ENCODE results near the gene SYPL1.

The SYPL1 gene

DNA sequence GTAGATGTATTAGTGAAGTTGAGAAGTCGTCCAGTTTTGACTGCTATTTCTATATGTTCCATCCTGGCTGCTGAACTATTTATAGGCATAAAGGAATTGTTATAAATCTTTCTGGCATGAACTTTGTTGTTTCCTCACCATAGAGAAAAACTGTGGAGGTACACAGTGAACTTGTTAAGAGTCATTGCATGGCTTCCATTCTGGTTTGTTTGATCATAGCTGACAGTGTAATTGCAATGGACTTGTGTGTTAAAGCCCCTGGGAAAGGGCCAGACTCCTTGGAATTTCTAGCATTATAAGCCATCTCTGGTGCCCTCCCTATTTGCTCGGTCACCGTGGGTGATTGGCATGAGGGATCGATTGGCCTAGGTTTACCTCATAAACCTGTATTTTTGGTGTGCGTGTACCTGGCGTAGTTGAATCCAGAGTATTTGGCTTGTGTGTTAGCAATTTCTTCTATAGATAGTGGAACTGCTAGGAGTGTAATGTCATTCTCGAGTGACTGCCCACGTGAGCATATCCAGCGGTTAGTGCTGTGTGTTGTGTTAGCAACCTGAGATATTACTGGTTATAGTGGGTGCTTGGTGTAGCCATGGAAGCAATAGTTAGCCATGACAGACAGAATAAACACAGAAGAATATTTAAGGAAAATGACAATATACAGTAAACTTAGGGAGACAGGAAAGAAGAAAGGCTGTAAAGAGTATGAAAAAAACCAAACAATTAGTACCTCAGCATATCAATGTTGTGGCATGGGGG is 5.9 kb upstream of the SYPL1 start:
- H3K4me3 ChIP-seq (ENCODE audit: low read depth, low read length): no peak overlapping the region
- H3K27ac ChIP-seq: no peak overlapping the region
- no peaks in the 10 kb centered on the region for H3K27me3 ChIP-seq (replicated peaks)
- TF ChIP-seq, protein P1, sequence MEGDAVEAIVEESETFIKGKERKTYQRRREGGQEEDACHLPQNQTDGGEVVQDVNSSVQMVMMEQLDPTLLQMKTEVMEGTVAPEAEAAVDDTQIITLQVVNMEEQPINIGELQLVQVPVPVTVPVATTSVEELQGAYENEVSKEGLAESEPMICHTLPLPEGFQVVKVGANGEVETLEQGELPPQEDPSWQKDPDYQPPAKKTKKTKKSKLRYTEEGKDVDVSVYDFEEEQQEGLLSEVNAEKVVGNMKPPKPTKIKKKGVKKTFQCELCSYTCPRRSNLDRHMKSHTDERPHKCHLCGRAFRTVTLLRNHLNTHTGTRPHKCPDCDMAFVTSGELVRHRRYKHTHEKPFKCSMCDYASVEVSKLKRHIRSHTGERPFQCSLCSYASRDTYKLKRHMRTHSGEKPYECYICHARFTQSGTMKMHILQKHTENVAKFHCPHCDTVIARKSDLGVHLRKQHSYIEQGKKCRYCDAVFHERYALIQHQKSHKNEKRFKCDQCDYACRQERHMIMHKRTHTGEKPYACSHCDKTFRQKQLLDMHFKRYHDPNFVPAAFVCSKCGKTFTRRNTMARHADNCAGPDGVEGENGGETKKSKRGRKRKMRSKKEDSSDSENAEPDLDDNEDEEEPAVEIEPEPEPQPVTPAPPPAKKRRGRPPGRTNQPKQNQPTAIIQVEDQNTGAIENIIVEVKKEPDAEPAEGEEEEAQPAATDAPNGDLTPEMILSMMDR (IDR thresholded peaks at IDR 0.05; ENCODE audit: low read depth, low read length, missing control alignments): no peak
- no peak for DNase-seq
- in situ Hi-C loops (cut with HindIII; ENCODE audit: low pct_ligation_motif_present, low sequenced_read_pairs): no loop called here
- H3K36me3 ChIP-seq (replicated peaks): no peaks in the 10 kb centered on the region

DNA sequence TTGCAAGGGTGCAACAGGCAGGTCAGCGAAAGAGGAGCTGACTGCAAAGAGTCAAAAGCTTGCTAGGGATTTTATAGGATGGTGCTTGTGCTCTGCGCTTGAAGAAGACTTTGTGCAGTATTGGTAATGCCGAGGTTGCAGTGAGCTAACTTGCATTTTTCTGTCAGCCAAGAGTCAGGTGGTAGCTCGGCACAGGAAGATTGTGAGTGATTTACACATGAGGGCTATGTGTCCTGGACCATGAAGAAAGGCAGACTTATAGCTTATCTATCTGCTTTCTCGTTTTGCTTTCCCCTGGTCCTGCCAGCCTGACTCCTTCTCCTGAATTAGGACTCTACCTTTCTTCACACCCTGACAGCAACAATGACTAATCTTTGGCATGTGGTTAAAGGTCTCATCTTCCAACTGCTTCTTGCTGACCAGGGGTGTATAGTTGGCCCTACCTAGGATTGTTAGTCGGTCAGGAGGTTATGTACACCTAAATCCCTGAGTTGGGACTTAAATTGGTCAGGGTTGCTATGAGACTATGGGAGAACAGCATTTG is 4.1 kb upstream of the SYPL1 start:
- H3K36me3 ChIP-seq (replicated peaks): no peaks in the 10 kb centered on the region
- TF ChIP-seq, protein P1 (IDR thresholded peaks at IDR 0.05; ENCODE audit: low read depth, low read length, missing control alignments): no peak
- H3K27me3 ChIP-seq (replicated peaks): no peaks in the 10 kb centered on the region
- H3K27ac ChIP-seq: no peak overlapping the region
- no peak overlapping the region for H3K4me3 ChIP-seq (ENCODE audit: low read depth, low read length)
- no peak for DNase-seq
- in situ Hi-C loops (cut with HindIII; ENCODE audit: low pct_ligation_motif_present, low sequenced_read_pairs): no loop called here

- TF ChIP-seq, protein P1 (IDR thresholded peaks at IDR 0.05; ENCODE audit: low read depth, low read length, missing control alignments): no peak
- in situ Hi-C loops (cut with HindIII; ENCODE audit: low pct_ligation_motif_present, low sequenced_read_pairs): no loop called here
- Histone ChIP-seq H3K36me3 (replicated peaks) (no peaks in the 10 kb centered on the region), H3K27ac (no peak overlapping the region), H3K4me3 (ENCODE audit: low read depth, low read length) (no peak overlapping the region), H3K27me3 (replicated peaks) (no peaks in the 10 kb centered on the region)
- DNase-seq: no peak
These were observed 2.7 kb upstream of the SYPL1 start for GRCh38 chr7:106114716-106115383.

DNA sequence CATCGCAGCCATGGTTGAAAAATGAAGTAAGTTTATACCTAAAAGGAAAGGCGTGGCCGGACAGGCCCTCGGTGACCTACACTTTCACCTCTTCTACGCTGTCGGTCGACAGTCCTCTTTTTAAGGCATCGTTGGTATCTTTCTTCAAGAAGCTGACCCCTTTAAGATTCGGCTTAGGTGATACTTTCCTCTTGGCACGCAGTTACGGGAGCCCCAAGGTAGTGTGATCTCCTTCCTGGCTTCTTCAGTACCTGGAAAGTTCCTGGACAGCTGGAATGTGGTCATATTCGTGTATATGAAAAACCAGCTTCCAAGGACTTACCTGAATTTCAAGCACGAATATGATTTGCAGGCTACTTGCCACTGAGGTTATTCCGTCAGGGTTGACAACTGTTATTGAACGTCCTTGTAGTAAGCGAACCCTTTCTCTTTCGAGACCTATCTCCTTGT is 885 bp upstream of the SYPL1 start:
- Histone ChIP-seq H3K4me3 (ENCODE audit: low read depth, low read length) (no peak overlapping the region), H3K27ac (no peak overlapping the region), H3K36me3 (replicated peaks) (no peaks in the 10 kb centered on the region), H3K27me3 (replicated peaks) (no peaks in the 10 kb centered on the region)
- DNase-seq: no peak
- TF ChIP-seq, protein P1 (IDR thresholded peaks at IDR 0.05; ENCODE audit: low read depth, low read length, missing control alignments): no peak
- in situ Hi-C loops (cut with HindIII; ENCODE audit: low pct_ligation_motif_present, low sequenced_read_pairs): no loop called here

GRCh38 chr7:106111655-106112117 is 426 bp downstream of the SYPL1 start:
- peak overlapping the region; percentile 87 for H3K27ac ChIP-seq
- peak overlapping the region; percentile 75 for H3K4me3 ChIP-seq (ENCODE audit: low read depth, low read length)
- in situ Hi-C loops (cut with HindIII; ENCODE audit: low pct_ligation_motif_present, low sequenced_read_pairs): no loop called here
- H3K27me3 ChIP-seq (replicated peaks): no peaks in the 10 kb centered on the region
- no peaks in the 10 kb centered on the region for H3K36me3 ChIP-seq (replicated peaks)
- DNase-seq: peak; percentile 18
- TF ChIP-seq, protein P1 (IDR thresholded peaks at IDR 0.05; ENCODE audit: low read depth, low read length, missing control alignments): no peak

Data from brain microvascular endothelial cell (primary cell).